H9 (cell line): ENCODE results near the gene MSI2. TPM values are rescaled to one million over a fixed set of nuclear protein-coding genes. Genes with fewer than 3 reads are reported as not detected.
A peak's percentile ranks its signal among the peaks of the same experiment; 100 is the strongest.

Source experiments
- DNase-seq: peaks from one replicate; pipeline ENCODE4 v3.0.0-alpha.2; 2017
- H2AFZ ChIP-seq: one replicate; pipeline ENCODE4 v1.6.1; 2013; ENCODE audit warnings: mild to moderate bottlenecking, low read length, control low read depth, moderate library complexity
- H2AK5ac ChIP-seq: 2 replicates; pipeline ENCODE4 v1.6.1; 2013; ENCODE audit warnings: low read length, control low read depth, mixed read lengths; ENCODE audit not compliant: insufficient read length
- H2BK120ac ChIP-seq: one replicate; pipeline ENCODE4 v1.6.1; 2013; ENCODE audit warnings: low read depth, mild to moderate bottlenecking, low read length, control low read depth, inconsistent platforms; ENCODE audit not compliant: poor library complexity, severe bottlenecking
- H2BK12ac ChIP-seq: 2 replicates; pipeline ENCODE4 v1.6.1; 2013; ENCODE audit warnings: low read length, control low read depth, mixed read lengths, low read depth; ENCODE audit not compliant: insufficient read length
- H2BK15ac ChIP-seq: 2 replicates; pipeline ENCODE4 v1.6.1; 2013; ENCODE audit warnings: low read depth, low read length, control low read depth
- H2BK20ac ChIP-seq: one replicate; pipeline ENCODE4 v1.6.1; 2013; ENCODE audit warnings: low read depth, mild to moderate bottlenecking, low read length, control low read depth, inconsistent platforms; ENCODE audit not compliant: poor library complexity, severe bottlenecking
- H2BK5ac ChIP-seq: 2 replicates; pipeline ENCODE4 v1.6.1; 2013; ENCODE audit warnings: low read length, control low read depth, mixed read lengths; ENCODE audit not compliant: insufficient read length
- H3K14ac ChIP-seq: 2 replicates; pipeline ENCODE4 v1.6.1; 2013; ENCODE audit warnings: low read length, control low read depth; ENCODE audit not compliant: insufficient read depth
- H3K18ac ChIP-seq: 2 replicates; pipeline ENCODE4 v1.6.1; 2013; ENCODE audit warnings: low read depth, mild to moderate bottlenecking, mixed read lengths, low read length, control low read depth; ENCODE audit not compliant: insufficient read length
- H3K23ac ChIP-seq: 2 replicates; pipeline ENCODE4 v1.6.1; 2013; ENCODE audit warnings: low read length, control low read depth, mixed read lengths, low read depth; ENCODE audit not compliant: insufficient read length
- H3K23me2 ChIP-seq: 2 replicates; pipeline ENCODE4 v1.6.1; 2013; ENCODE audit warnings: low read depth, mild to moderate bottlenecking, mixed read lengths, low read length, control low read depth; ENCODE audit not compliant: insufficient read length, poor library complexity, severe bottlenecking
- H3K27ac ChIP-seq: 2 replicates; pipeline ENCODE4 v1.5.1; 2013; ENCODE audit warnings: low read length, control low read depth, mixed read lengths, low read depth; ENCODE audit not compliant: insufficient read length
- H3K27me3 ChIP-seq: 2 replicates; pipeline ENCODE4 v1.6.1; 2013; ENCODE audit warnings: low read length, control low read depth, inconsistent platforms; ENCODE audit not compliant: insufficient read depth
- H3K4ac ChIP-seq: 2 replicates; pipeline ENCODE4 v1.6.1; 2013; ENCODE audit warnings: low read depth, mild to moderate bottlenecking, control low read depth, inconsistent platforms, low read length, moderate library complexity
- H3K4me1 ChIP-seq: 2 replicates; pipeline ENCODE4 v1.6.1; 2013; ENCODE audit warnings: low read length, control low read depth, inconsistent platforms; ENCODE audit not compliant: insufficient read depth
- H3K4me2 ChIP-seq: 2 replicates; pipeline ENCODE4 v1.6.1; 2013; ENCODE audit warnings: low read length, control low read depth, mixed read lengths; ENCODE audit not compliant: insufficient read length, insufficient read depth
- H3K56ac ChIP-seq: 2 replicates; pipeline ENCODE4 v1.6.1; 2013; ENCODE audit warnings: low read depth, mild to moderate bottlenecking, mixed read lengths, low read length, control low read depth; ENCODE audit not compliant: insufficient read length
- H3K79me1 ChIP-seq: 2 replicates; pipeline ENCODE4 v1.6.1; 2013; ENCODE audit warnings: low read depth, mild to moderate bottlenecking, moderate library complexity, low read length, control low read depth, inconsistent platforms; ENCODE audit not compliant: insufficient read depth, poor library complexity, severe bottlenecking
- H3K79me2 ChIP-seq: 2 replicates; pipeline ENCODE4 v1.6.1; 2013; ENCODE audit warnings: low read length, control low read depth, inconsistent platforms; ENCODE audit not compliant: insufficient read depth
- H3K9ac ChIP-seq: 2 replicates; pipeline ENCODE4 v1.6.1; 2013; ENCODE audit warnings: low read length, control low read depth, mixed read lengths; ENCODE audit not compliant: insufficient read length; ENCODE audit errors: extremely low read depth
- H3K9me3 ChIP-seq: one replicate; pipeline ENCODE4 v1.6.1; 2013; ENCODE audit warnings: low read depth, low read length, inconsistent platforms; ENCODE audit not compliant: control insufficient read depth
- H3T11ph ChIP-seq: one replicate; pipeline ENCODE4 v1.6.1; 2013; ENCODE audit warnings: mild to moderate bottlenecking, low read length, control low read depth, inconsistent platforms
- H4K20me1 ChIP-seq: one replicate; pipeline ENCODE4 v1.6.1; 2013; ENCODE audit not compliant: control insufficient read depth, insufficient read length, insufficient read depth
- H4K5ac ChIP-seq: 2 replicates; pipeline ENCODE4 v1.6.1; 2013; ENCODE audit warnings: low read depth, mild to moderate bottlenecking, mixed read lengths, low read length, control low read depth; ENCODE audit not compliant: insufficient read length
- H4K8ac ChIP-seq: replicated peaks from 2 replicates; pipeline ENCODE4 v1.6.1; 2013; ENCODE audit warnings: low read length, control low read depth, mixed read lengths, low read depth; ENCODE audit not compliant: insufficient read length
- H4K91ac ChIP-seq: 2 replicates; pipeline ENCODE4 v1.6.1; 2013; ENCODE audit warnings: low read depth, mild to moderate bottlenecking, moderate library complexity, mixed read lengths, low read length, control low read depth; ENCODE audit not compliant: insufficient read length
- H3K27ac Mint-ChIP-seq, 3 experiments: 2 replicates in 2 of 3; 3 replicates in 1 of 3; pipeline ENCODE4 v1.8.0; 2020 to 2021; ENCODE audit warnings: mixed read lengths in 3 of 3, mild to moderate bottlenecking in 1 of 3, moderate library complexity in 1 of 3
- H3K27me3 Mint-ChIP-seq: 2 replicates; pipeline ENCODE4 v1.8.0; 2021; ENCODE audit warnings: low read depth, mild to moderate bottlenecking, moderate library complexity, mixed read lengths
- H3K36me3 Mint-ChIP-seq, 3 experiments: 2 replicates in 2 of 3; 3 replicates in 1 of 3; pipeline ENCODE4 v1.8.0; 2020 to 2021; ENCODE audit warnings: low read depth in 3 of 3, mixed read lengths in 3 of 3; ENCODE audit not compliant: insufficient read depth in 1 of 3
- H3K4me1 Mint-ChIP-seq, 2 experiments: 2 replicates each; pipeline ENCODE4 v1.8.0; 2020; ENCODE audit warnings: mixed read lengths in 2 of 2
- H3K4me3 Mint-ChIP-seq, 2 experiments: 2 replicates in 1 of 2; 3 replicates in 1 of 2; pipeline ENCODE4 v1.8.0; 2020 to 2021; ENCODE audit warnings: mild to moderate bottlenecking in 2 of 2, mixed read lengths in 2 of 2, moderate library complexity in 1 of 2
- H3K9me3 Mint-ChIP-seq, 2 experiments: 2 replicates in 1 of 2; 3 replicates in 1 of 2; pipeline ENCODE4 v1.8.0; 2020; ENCODE audit warnings: mild to moderate bottlenecking in 2 of 2, mixed read lengths in 2 of 2, moderate library complexity in 1 of 2
- CTCF ChIP-seq: fragments of 200-600 bp; sonication (generic); conservative IDR thresholded peaks from 3 replicates; pipeline ENCODE4 v1.8.0; 2021; ENCODE audit warnings: antibody characterized with exemption, mild to moderate bottlenecking
- total RNA-seq: library from RNA; stranded (reverse); gene quantifications from 2 replicates; pipeline ENCODE4 v1.2.1, GENCODE V29; 2021

Gene MSI2
- total RNA-seq, 1 experiment from 2014 or later = 98.5 TPM

GRCh38 chr17:57678393-57678792, 422.1 kb downstream of the MSI2 start:
- no peaks in the 10 kb centered on the region for H3K27me3 Mint-ChIP-seq
- Histone ChIP-seq H3K27me3 (no peaks in the 10 kb centered on the region), H3K79me2 (no peaks in the 10 kb centered on the region), H3K4ac (no peak overlapping the region), H3T11ph (no peak overlapping the region), H4K91ac (no peak overlapping the region), H4K8ac (no peak overlapping the region), H3K23me2 (no peaks in the 10 kb centered on the region), H4K20me1 (no peaks in the 10 kb centered on the region), H3K79me1 (no peaks in the 10 kb centered on the region), H3K18ac (no peak overlapping the region), H3K9ac (no peak overlapping the region), H2BK12ac (no peak overlapping the region), H2BK20ac (no peak overlapping the region), H3K14ac (no peak overlapping the region), H2BK120ac (no peak overlapping the region), H3K9me3 (no peaks in the 10 kb centered on the region), H3K23ac (no peak overlapping the region), H3K56ac (no peak overlapping the region), H3K4me1 (no peaks in the 10 kb centered on the region), H2BK15ac (no peak overlapping the region), H2AK5ac (no peak overlapping the region), H2AFZ (no peak overlapping the region), H3K4me2 (no peak overlapping the region), H3K27ac (no peak overlapping the region), H2BK5ac (no peak overlapping the region), H4K5ac (no peak overlapping the region)
- H3K9me3 Mint-ChIP-seq = no peaks in the 10 kb centered on the region
- peak; percentile 31; the same call in 1 of the 3 replicates for TF ChIP-seq CTCF
- peaks cover 0 to 16% (median 15%) of the 10 kb centered on the region in 3 experiments; a peak in 4 of 7 replicates for H3K36me3 Mint-ChIP-seq
- no peak overlapping the region for H3K4me3 Mint-ChIP-seq
- DNase-seq = no peak
- peaks cover 7 to 22% of the 10 kb centered on the region in 2 experiments for H3K4me1 Mint-ChIP-seq
- no peak overlapping the region for H3K27ac Mint-ChIP-seq
